Osteoblast (primary cell): ENCODE data around the gene NELL1. TPM values are rescaled to one million over a fixed set of nuclear protein-coding genes. Genes with fewer than 3 reads are reported as not detected.

Source experiments
- DNase-seq: peaks from one replicate; pipeline ENCODE4 v3.0.0; 2011; ENCODE audit warnings: low spot score, mixed read lengths; ENCODE audit not compliant: insufficient read length; ENCODE audit errors: missing footprints
- H2AFZ ChIP-seq: 2 replicates; pipeline ENCODE4 v1.6.0; 2011; ENCODE audit warnings: mild to moderate bottlenecking, low read length
- H3K27ac ChIP-seq: 2 replicates; pipeline ENCODE4 v1.5.1; 2011; ENCODE audit warnings: mild to moderate bottlenecking, low read depth, low read length, moderate library complexity
- H3K27me3 ChIP-seq: 2 replicates; pipeline ENCODE4 v1.6.0; 2012; ENCODE audit warnings: mild to moderate bottlenecking, control low read depth, inconsistent platforms, low read length, moderate library complexity; ENCODE audit not compliant: insufficient read depth
- H3K36me3 ChIP-seq: 2 replicates; pipeline ENCODE4 v1.5.1; 2011; ENCODE audit warnings: mild to moderate bottlenecking, low read length, control low read depth, moderate library complexity; ENCODE audit not compliant: insufficient read depth
- H3K4me1 ChIP-seq: 2 replicates; pipeline ENCODE4 v1.5.1; 2011; ENCODE audit warnings: mild to moderate bottlenecking, low read length, control low read depth, moderate library complexity; ENCODE audit not compliant: insufficient read depth
- H3K4me2 ChIP-seq: 2 replicates; pipeline ENCODE4 v1.6.0; 2011; ENCODE audit warnings: mild to moderate bottlenecking, low read length; ENCODE audit not compliant: insufficient read depth
- H3K4me3 ChIP-seq: fragments of 200-600 bp; sonication (generic); 3 replicates; pipeline ENCODE4 v1.5.1; 2012; ENCODE audit warnings: mild to moderate bottlenecking, low read length, inconsistent platforms; ENCODE audit not compliant: insufficient read depth
- H3K79me2 ChIP-seq: 2 replicates; pipeline ENCODE4 v1.6.0; 2012; ENCODE audit warnings: mild to moderate bottlenecking, low read length, control low read depth, inconsistent platforms; ENCODE audit not compliant: insufficient read depth
- H3K9me3 ChIP-seq: 2 replicates; pipeline ENCODE4 v1.5.1; 2011; ENCODE audit warnings: low read depth, low read length, control low read depth
- H4K20me1 ChIP-seq: 2 replicates; pipeline ENCODE4 v1.6.0; 2012; ENCODE audit warnings: mild to moderate bottlenecking, low read length, control low read depth; ENCODE audit not compliant: insufficient read depth
- total RNA-seq: library from RNA; depleted of rRNA; stranded (reverse); fragments of >200 nt; gene quantifications from 2 replicates; pipeline ENCODE4 v1.2.3, GENCODE V29; 2012
- TF ChIP-seq, protein P1 (sequence below): IDR thresholded peaks from 2 replicates; pipeline ENCODE4 v1.5.1; 2011; ENCODE audit warnings: mild to moderate bottlenecking, low read depth, low read length, moderate library complexity; ENCODE audit errors: extremely low read depth

Gene NELL1
- total RNA-seq, 1 donor = not detected

DNA sequence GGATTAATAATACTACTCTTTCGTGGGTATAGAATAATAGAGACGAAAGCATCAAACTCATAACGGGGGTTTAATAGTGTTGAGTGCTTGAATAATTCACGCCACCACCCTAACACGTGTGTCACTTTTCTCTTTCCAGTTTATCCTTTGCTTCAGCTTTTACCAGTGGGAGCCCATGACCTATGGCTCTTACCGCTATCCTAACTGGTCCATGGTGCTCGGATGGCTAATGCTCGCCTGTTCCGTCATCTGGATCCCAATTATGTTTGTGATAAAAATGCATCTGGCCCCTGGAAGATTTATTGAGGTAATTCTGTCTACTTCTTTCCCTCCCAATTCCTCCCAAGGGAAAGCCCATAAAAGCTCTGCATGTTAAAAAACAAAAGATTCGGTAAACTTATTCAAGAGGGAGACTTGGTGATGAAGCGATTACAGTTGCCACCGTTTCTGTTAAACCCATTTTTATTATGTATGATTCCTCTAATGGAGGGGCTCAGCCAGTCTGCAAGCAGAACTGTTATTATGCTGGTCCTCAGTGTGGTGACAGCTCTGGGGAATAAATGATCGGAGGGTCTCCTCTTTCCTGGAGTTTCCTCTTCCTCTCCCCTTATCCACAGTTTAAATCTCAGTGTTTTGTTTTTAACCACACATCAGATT, 17.1 kb upstream of the NELL1 start:
- H2AFZ ChIP-seq = no peak overlapping the region
- H3K9me3 ChIP-seq = no peaks in the 10 kb centered on the region
- no peaks in the 10 kb centered on the region for H3K36me3 ChIP-seq
- no peak overlapping the region for H3K4me3 ChIP-seq
- no peaks in the 10 kb centered on the region for H3K79me2 ChIP-seq
- H4K20me1 ChIP-seq = no peaks in the 10 kb centered on the region
- no peak for DNase-seq
- no peaks in the 10 kb centered on the region for H3K27me3 ChIP-seq
- H3K4me2 ChIP-seq = no peak overlapping the region
- TF ChIP-seq, protein P1, sequence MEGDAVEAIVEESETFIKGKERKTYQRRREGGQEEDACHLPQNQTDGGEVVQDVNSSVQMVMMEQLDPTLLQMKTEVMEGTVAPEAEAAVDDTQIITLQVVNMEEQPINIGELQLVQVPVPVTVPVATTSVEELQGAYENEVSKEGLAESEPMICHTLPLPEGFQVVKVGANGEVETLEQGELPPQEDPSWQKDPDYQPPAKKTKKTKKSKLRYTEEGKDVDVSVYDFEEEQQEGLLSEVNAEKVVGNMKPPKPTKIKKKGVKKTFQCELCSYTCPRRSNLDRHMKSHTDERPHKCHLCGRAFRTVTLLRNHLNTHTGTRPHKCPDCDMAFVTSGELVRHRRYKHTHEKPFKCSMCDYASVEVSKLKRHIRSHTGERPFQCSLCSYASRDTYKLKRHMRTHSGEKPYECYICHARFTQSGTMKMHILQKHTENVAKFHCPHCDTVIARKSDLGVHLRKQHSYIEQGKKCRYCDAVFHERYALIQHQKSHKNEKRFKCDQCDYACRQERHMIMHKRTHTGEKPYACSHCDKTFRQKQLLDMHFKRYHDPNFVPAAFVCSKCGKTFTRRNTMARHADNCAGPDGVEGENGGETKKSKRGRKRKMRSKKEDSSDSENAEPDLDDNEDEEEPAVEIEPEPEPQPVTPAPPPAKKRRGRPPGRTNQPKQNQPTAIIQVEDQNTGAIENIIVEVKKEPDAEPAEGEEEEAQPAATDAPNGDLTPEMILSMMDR = no peak
- H3K27ac ChIP-seq = no peak overlapping the region
- H3K4me1 ChIP-seq = no peaks in the 10 kb centered on the region

DNA sequence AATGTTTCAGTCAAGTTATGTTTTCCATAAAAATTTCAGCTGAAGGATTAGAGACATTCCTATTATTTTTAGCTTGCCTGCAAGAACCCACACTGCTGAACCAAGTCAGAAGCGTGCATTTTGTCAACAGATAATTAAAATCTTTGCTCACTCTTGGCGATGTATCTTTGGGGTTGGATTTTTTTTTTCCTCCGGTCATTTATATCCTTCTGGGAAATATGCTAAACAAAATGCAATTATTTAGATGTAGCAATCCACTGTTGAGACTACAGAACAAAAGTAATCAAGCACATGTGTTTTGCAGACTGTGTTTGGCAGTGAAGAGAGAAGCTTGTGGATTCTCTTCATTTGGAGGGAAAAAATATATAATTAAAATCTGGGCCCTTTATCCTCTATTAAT, 15.3 kb upstream of the NELL1 start:
- no peak overlapping the region for H2AFZ ChIP-seq
- H3K4me2 ChIP-seq = no peak overlapping the region
- no peak overlapping the region for H3K27ac ChIP-seq
- H3K9me3 ChIP-seq = no peaks in the 10 kb centered on the region
- no peaks in the 10 kb centered on the region for H3K4me1 ChIP-seq
- no peaks in the 10 kb centered on the region for H3K27me3 ChIP-seq
- DNase-seq = no peak
- no peak overlapping the region for H3K4me3 ChIP-seq
- H4K20me1 ChIP-seq = no peaks in the 10 kb centered on the region
- TF ChIP-seq, protein P1 = no peak
- no peaks in the 10 kb centered on the region for H3K79me2 ChIP-seq
- H3K36me3 ChIP-seq = no peaks in the 10 kb centered on the region

- Histone ChIP-seq H3K36me3 (no peaks in the 10 kb centered on the region), H3K27me3 (no peaks in the 10 kb centered on the region), H4K20me1 (no peaks in the 10 kb centered on the region)
Measured at GRCh38 chr11:20656901-20657300, 12.5 kb upstream of the NELL1 start.

GRCh38 chr11:20658135-20658534, 11.3 kb upstream of the NELL1 start:
- TF ChIP-seq, protein P1 = no peak
- H3K4me2 ChIP-seq = no peak overlapping the region
- H3K36me3 ChIP-seq = no peaks in the 10 kb centered on the region
- no peak overlapping the region for H3K4me3 ChIP-seq
- H3K27ac ChIP-seq = no peak overlapping the region
- H3K79me2 ChIP-seq = no peaks in the 10 kb centered on the region
- H3K4me1 ChIP-seq = no peaks in the 10 kb centered on the region
- H4K20me1 ChIP-seq = no peaks in the 10 kb centered on the region
- no peaks in the 10 kb centered on the region for H3K27me3 ChIP-seq
- DNase-seq = no peak
- H3K9me3 ChIP-seq = no peaks in the 10 kb centered on the region
- no peak overlapping the region for H2AFZ ChIP-seq

More at GRCh38 chr11:20656901-20657300, 12.5 kb upstream of the NELL1 start:
- Histone ChIP-seq H3K27ac (no peak overlapping the region), H3K9me3 (no peaks in the 10 kb centered on the region), H3K4me2 (no peak overlapping the region), H3K4me1 (no peaks in the 10 kb centered on the region), H3K79me2 (no peaks in the 10 kb centered on the region), H3K4me3 (no peak overlapping the region), H2AFZ (no peak overlapping the region)
- no peak for DNase-seq
- TF ChIP-seq, protein P1 = no peak
